Measurements from ENCODE around the gene C3orf22.

Gene C3orf22

GRCh38 chr3:126516152-126516935 lies 42.4 kb downstream of the C3orf22 start:
- no peak overlapping the region for H3K9ac ChIP-seq
- H3K27me3 ChIP-seq (ENCODE audit: control insufficient read depth, insufficient read depth, low read length) = no peaks in the 10 kb centered on the region
- H3K27ac ChIP-seq = no peak overlapping the region
- no peaks in the 10 kb centered on the region for H3K9me3 ChIP-seq (ENCODE audit: control insufficient read depth, low read length)
- H2AFZ ChIP-seq = no peak overlapping the region
- H3K36me3 ChIP-seq (ENCODE audit: control insufficient read depth, insufficient read depth, low read length) = no peaks in the 10 kb centered on the region
- TF ChIP-seq CTCF (IDR thresholded peaks at IDR 0.05) = no peak
- no peaks in the 10 kb centered on the region for H3K79me2 ChIP-seq
- H3K4me2 ChIP-seq (ENCODE audit: low read length) = no peak overlapping the region
- H3K4me1 ChIP-seq = no peaks in the 10 kb centered on the region
- H3K4me3 ChIP-seq (ENCODE audit: low read depth, low read length) = no peak overlapping the region

GRCh38 chr3:126515066-126515706 lies 43.5 kb downstream of the C3orf22 start:
- H3K4me3 ChIP-seq (ENCODE audit: low read depth, low read length) = no peak overlapping the region
- H3K4me2 ChIP-seq (ENCODE audit: low read length) = no peak overlapping the region
- no peak overlapping the region for H2AFZ ChIP-seq
- no peak overlapping the region for H3K9ac ChIP-seq
- no peaks in the 10 kb centered on the region for H3K9me3 ChIP-seq (ENCODE audit: control insufficient read depth, low read length)
- no peak overlapping the region for H3K27ac ChIP-seq
- no peaks in the 10 kb centered on the region for H3K36me3 ChIP-seq (ENCODE audit: control insufficient read depth, insufficient read depth, low read length)
- TF ChIP-seq CTCF (IDR thresholded peaks at IDR 0.05) = no peak
- H3K27me3 ChIP-seq (ENCODE audit: control insufficient read depth, insufficient read depth, low read length) = no peaks in the 10 kb centered on the region
- no peaks in the 10 kb centered on the region for H3K4me1 ChIP-seq
- no peaks in the 10 kb centered on the region for H3K79me2 ChIP-seq

- no peak overlapping the region for H2AFZ ChIP-seq
- no peaks in the 10 kb centered on the region for H3K27me3 ChIP-seq (ENCODE audit: control insufficient read depth, insufficient read depth, low read length)
- H3K4me3 ChIP-seq (ENCODE audit: low read depth, low read length) = no peak overlapping the region
- no peak overlapping the region for H3K27ac ChIP-seq
- no peaks in the 10 kb centered on the region for H3K9me3 ChIP-seq (ENCODE audit: control insufficient read depth, low read length)
- no peak overlapping the region for H3K9ac ChIP-seq
- no peaks in the 10 kb centered on the region for H3K4me1 ChIP-seq
- TF ChIP-seq CTCF (IDR thresholded peaks at IDR 0.05) = no peak
- no peaks in the 10 kb centered on the region for H3K36me3 ChIP-seq (ENCODE audit: control insufficient read depth, insufficient read depth, low read length)
- no peaks in the 10 kb centered on the region for H3K79me2 ChIP-seq
- no peak overlapping the region for H3K4me2 ChIP-seq (ENCODE audit: low read length)
Measured at GRCh38 chr3:126514161-126514560, 44.6 kb downstream of the C3orf22 start.

GRCh38 chr3:126512916-126513650 lies 45.6 kb downstream of the C3orf22 start:
- no peak overlapping the region for H3K4me2 ChIP-seq (ENCODE audit: low read length)
- no peaks in the 10 kb centered on the region for H3K9me3 ChIP-seq (ENCODE audit: control insufficient read depth, low read length)
- no peak overlapping the region for H3K4me3 ChIP-seq (ENCODE audit: low read depth, low read length)
- H2AFZ ChIP-seq = no peak overlapping the region
- H3K9ac ChIP-seq = no peak overlapping the region
- H3K4me1 ChIP-seq = no peaks in the 10 kb centered on the region
- no peak for TF ChIP-seq CTCF (IDR thresholded peaks at IDR 0.05)
- no peak overlapping the region for H3K27ac ChIP-seq
- H3K27me3 ChIP-seq (ENCODE audit: control insufficient read depth, insufficient read depth, low read length) = no peaks in the 10 kb centered on the region
- H3K79me2 ChIP-seq = no peaks in the 10 kb centered on the region
- no peaks in the 10 kb centered on the region for H3K36me3 ChIP-seq (ENCODE audit: control insufficient read depth, insufficient read depth, low read length)
